ENCODE measurements around the gene ZNF496.

Gene ZNF496

GRCh38 chr1:247317702-247318101, 14.0 kb downstream of the ZNF496 start:
- no peak for DNase-seq (ENCODE audit: low spot score)
- in situ Hi-C loops (cut with MboI; ENCODE audit: low pct_unique_long_range_greater_than_20kb, low sequenced_read_pairs, unreplicated experiment) = no loop called here

GRCh38 chr1:247316590-247317197, 15.0 kb downstream of the ZNF496 start:
- no peak for TF ChIP-seq CTCF (IDR thresholded peaks at IDR 0.05; ENCODE audit: extremely low read depth, insufficient read depth, missing control alignments)
- in situ Hi-C loops (cut with MboI; ENCODE audit: low pct_unique_long_range_greater_than_20kb, low sequenced_read_pairs, unreplicated experiment) = no loop called here

More at GRCh38 chr1:247317702-247318101, 14.0 kb downstream of the ZNF496 start:
- no peak for TF ChIP-seq CTCF (IDR thresholded peaks at IDR 0.05; ENCODE audit: extremely low read depth, insufficient read depth, missing control alignments)

GRCh38 chr1:247304031-247304430, 27.6 kb downstream of the ZNF496 start:
- no peak for DNase-seq (ENCODE audit: low spot score)
- no peak for TF ChIP-seq CTCF (IDR thresholded peaks at IDR 0.05; ENCODE audit: extremely low read depth, insufficient read depth, missing control alignments)
- in situ Hi-C loops (cut with MboI; ENCODE audit: low pct_unique_long_range_greater_than_20kb, low sequenced_read_pairs, unreplicated experiment) = no loop called here

More at GRCh38 chr1:247316590-247317197, 15.0 kb downstream of the ZNF496 start:
- no peak for DNase-seq (ENCODE audit: low spot score)

GRCh38 chr1:247303216-247303615, 28.5 kb downstream of the ZNF496 start:
- TF ChIP-seq CTCF (IDR thresholded peaks at IDR 0.05; ENCODE audit: extremely low read depth, insufficient read depth, missing control alignments) = no peak
- DNase-seq (ENCODE audit: low spot score) = no peak
- in situ Hi-C loops (cut with MboI; ENCODE audit: low pct_unique_long_range_greater_than_20kb, low sequenced_read_pairs, unreplicated experiment) = no loop called here

GRCh38 chr1:247301176-247301540, 30.5 kb downstream of the ZNF496 start:
- in situ Hi-C loops (cut with MboI; ENCODE audit: low pct_unique_long_range_greater_than_20kb, low sequenced_read_pairs, unreplicated experiment) = no loop called here
- DNase-seq (ENCODE audit: low spot score) = no peak
- TF ChIP-seq CTCF (IDR thresholded peaks at IDR 0.05; ENCODE audit: extremely low read depth, insufficient read depth, missing control alignments) = no peak

GRCh38 chr1:247300491-247301175, 31.0 kb downstream of the ZNF496 start:
- no peak for DNase-seq (ENCODE audit: low spot score)
- in situ Hi-C loops (cut with MboI; ENCODE audit: low pct_unique_long_range_greater_than_20kb, low sequenced_read_pairs, unreplicated experiment) = no loop called here
- TF ChIP-seq CTCF (IDR thresholded peaks at IDR 0.05; ENCODE audit: extremely low read depth, insufficient read depth, missing control alignments) = no peak

All from GM13977 (cell line).